GM12872 (cell line): ENCODE results near the gene SIGLEC9.

Experiments
- CTCF ChIP-seq: IDR thresholded peaks from 3 replicates; pipeline ENCODE4 v1.5.1; 2011; ENCODE audit warnings: low read depth, mild to moderate bottlenecking, low read length, moderate library complexity; ENCODE audit not compliant: insufficient read depth

Gene SIGLEC9

GRCh38 chr19:51119101-51119500 is 5.6 kb upstream of the SIGLEC9 start:
- TF ChIP-seq CTCF, result no peak

DNA sequence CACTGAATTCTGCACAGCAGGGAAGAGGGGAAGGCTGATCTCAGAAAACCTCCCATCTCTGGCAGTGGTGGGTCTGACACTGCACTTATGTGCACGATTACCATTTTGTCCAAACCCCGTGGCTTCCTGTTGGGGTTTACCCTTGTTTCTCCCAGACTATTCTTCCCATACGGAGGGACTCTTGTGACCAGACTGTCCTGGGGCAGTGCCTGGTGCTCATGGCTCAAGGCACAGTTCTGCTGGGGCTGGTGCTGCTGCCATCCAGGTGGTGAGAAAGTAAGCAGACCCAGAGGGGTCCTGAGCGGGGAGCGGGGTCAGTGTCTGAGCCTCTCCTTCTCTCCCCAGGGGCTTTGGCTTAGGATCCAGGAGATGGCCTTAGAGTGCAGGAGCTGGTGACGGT is 5.1 kb upstream of the SIGLEC9 start:
- no peak for TF ChIP-seq CTCF

GRCh38 chr19:51120160-51120559 is 4.5 kb upstream of the SIGLEC9 start:
- TF ChIP-seq CTCF, result no peak

DNA sequence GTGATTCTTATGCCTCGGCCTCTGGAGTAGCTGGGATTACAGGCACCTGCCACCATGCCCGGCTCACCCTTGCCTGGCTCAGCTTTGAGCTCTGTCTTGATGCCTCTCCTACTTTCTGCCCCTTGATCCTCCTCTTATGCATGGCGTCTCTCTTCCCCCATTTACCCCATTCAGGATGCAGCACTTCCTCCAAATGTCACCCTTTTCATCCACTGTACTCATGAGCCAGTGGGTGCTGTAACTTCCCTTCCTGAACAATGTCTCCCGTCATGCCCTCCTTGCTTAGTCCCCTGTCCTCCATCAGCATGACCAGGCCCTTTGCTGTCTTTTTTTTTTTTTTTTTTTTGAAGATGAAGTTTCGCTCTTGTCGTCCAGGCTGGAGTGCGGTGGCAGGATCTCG is 3.4 kb upstream of the SIGLEC9 start:
- no peak for TF ChIP-seq CTCF

- no peak for TF ChIP-seq CTCF
Observed at GRCh38 chr19:51122112-51122981, 2.4 kb upstream of the SIGLEC9 start.

- TF ChIP-seq CTCF, result no peak
Observed at GRCh38 chr19:51123381-51123800, 1.3 kb upstream of the SIGLEC9 start.

DNA sequence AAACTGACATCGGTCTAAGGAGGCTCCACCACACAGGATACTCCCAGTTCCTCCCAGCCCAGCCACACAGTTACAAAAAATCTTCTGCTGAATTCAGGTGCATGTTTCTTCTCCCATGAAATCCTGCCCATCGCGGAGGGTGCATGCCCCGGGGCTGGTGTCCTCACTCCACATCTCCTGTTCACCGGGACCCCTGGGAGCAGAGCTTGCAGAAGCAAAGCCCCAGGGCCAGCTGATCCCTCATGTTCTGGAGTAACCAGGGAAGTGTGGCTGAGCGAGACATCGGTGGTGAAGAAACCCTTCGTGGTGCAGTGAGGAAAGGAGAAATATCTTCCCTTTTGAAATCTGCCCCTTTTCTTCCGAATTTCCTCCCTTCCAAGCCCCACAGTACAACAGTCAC is 904 bp upstream of the SIGLEC9 start:
- TF ChIP-seq CTCF, result no peak

GRCh38 chr19:51124216-51124615 is 490 bp upstream of the SIGLEC9 start:
- TF ChIP-seq CTCF, result no peak
